Measurements from ENCODE around the gene SAMD14.
"Not testable (repeated sequence)": the region's sequence is repeated elsewhere in the genome, so short reads cannot be mapped to it uniquely, and the experiment has no call there.

The SAMD14 gene

DNA sequence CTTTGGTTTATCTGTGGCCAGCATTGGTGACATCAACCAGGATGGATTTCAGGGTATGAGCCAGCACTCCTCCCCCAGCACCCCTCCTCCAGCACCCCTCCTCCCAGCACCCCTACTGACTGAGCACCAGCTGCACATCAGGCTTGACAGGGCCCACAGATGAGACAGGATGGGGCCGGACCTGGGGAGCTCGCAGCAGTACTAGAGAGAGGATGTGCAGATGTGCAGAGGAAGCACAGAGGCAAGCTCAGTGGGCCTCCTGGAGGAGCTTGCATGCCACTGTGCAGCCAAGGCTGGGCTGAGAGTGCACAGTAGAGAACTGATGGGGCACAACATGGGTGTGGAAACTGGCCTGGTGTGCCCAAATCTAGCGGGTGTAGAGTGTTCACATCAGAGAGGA is 57.8 kb downstream of the SAMD14 start:
- no peak for FAIRE-seq

DNA sequence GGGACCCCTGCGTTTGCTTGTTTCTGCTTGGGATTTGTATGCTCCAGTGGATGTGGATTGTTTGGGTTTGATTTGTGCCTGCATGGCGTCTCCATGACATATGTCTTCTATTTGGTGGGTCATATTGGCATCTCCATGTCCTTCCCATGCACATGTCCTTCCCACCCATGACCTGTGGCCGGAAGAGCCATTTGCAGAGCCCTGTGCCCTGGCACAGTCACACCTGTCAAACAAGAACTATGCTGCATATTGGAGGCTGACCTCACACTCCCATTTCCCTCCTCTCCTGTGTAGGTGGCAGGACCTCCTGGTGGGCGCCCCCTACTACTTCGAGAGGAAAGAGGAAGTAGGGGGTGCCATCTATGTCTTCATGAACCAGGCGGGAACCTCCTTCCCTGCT is 58.3 kb downstream of the SAMD14 start:
- no peak for FAIRE-seq

GRCh38 chr17:50070908-50071680 is 58.9 kb downstream of the SAMD14 start:
- no peak for FAIRE-seq

GRCh38 chr17:50067996-50068395 is 62.0 kb downstream of the SAMD14 start:
- FAIRE-seq = no peak

GRCh38 chr17:50066995-50067394 is 63.0 kb downstream of the SAMD14 start:
- no peak for FAIRE-seq

- no peak for FAIRE-seq
These were observed 64.9 kb downstream of the SAMD14 start for GRCh38 chr17:50065056-50065455.

- no peak for FAIRE-seq
These were observed 65.5 kb downstream of the SAMD14 start for GRCh38 chr17:50064253-50065001.

DNA sequence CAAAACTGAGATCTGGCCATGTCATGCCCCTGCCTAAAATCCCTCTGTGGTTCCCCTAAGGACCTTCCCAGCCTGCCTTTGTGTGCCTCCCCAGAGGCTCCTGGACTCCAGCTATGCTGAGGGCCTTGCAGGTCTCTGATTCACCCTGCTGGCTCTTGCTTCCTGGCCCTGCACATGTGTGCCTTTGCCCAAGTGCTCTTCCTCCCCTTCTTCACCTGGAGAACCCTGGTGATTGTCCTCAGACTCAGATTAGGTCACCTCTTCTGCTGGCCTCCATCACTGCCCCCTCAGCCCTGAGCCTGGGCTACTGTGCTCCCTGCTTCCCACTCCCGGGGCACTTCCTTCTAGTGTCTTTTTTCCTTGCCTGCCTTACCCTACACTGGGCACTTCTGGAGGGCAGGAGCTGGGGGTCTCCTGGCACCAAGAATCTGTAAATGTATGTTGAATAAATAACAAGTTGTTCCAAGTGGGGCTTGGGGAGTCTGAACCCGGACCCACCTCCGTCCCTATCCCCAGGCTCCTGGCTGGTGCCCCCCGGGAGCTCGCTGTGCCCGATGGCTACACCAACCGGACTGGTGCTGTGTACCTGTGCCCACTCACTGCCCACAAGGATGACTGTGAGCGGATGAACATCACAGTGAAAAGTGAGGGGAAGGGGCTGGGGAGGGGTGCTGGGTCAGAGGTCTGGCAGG is 66.3 kb downstream of the SAMD14 start:
- FAIRE-seq = no peak

GRCh38 chr17:50062293-50063243 is 67.4 kb downstream of the SAMD14 start:
- no peak for FAIRE-seq

DNA sequence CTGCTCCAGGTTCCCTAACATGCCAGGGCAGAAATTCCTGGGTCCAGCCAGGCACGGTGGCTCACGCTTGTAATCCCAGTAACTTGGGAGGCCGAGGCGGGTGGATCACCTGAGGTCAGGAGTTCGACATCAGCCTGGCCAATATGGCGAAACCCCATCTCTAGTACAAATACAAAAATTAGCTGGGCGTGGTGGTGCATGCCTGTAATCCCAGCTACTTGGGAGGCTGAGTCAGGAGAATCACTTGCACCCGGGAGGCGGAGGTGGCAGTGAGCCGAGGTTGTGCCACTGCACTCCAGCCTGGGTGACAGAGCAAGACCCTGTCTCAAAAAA is 68.3 kb downstream of the SAMD14 start:
- not testable (repeated sequence) for FAIRE-seq

DNA sequence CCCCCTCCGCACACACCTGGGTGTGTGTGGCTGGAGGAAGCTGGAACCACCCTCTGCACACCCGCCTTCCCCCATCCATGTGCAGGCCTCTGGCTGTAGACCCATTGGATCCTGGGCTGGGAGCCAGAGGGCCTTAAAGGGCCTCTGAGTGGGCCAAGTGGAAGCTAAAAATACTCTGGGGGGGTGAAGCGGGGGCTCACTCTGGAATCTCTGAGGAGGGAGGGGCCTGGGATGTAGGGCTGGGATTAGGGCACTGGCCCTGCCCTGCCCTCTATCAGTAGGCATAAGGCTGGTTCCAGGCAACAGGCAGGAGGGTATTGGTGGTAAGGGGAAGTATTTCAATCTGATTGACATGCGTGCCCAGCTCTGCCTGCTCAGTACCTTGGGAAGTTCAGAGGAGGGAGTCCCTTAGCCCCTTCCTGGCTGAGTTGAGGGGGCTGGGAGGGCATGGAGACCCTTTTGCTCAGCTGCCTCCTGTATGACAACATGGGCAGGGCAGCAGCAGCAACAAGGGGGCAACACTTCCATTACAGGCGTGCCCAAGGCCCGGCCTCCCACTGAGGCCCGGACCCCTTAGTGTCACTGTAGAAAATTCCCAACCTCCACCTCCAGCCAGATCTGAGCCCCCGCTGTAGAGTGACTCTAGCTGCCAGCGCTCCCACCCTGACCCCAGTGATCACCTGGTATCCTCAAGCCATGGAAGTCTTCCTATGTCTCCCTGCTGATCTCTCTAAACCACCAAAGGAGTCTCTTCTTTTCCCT is 68.8 kb downstream of the SAMD14 start:
- no peak for FAIRE-seq

Measured in colon (tissue), 2 donors.